Measurements from ENCODE around the gene MPHOSPH9. TPM values are rescaled to one million over a fixed set of nuclear protein-coding genes. Genes with fewer than 3 reads are reported as not detected.
"Not testable (repeated sequence)": the region's sequence is repeated elsewhere in the genome, so short reads cannot be mapped to it uniquely, and the experiment has no call there.

MPHOSPH9 gene
- total RNA-seq, 1 donor, result 93.6 TPM

DNA sequence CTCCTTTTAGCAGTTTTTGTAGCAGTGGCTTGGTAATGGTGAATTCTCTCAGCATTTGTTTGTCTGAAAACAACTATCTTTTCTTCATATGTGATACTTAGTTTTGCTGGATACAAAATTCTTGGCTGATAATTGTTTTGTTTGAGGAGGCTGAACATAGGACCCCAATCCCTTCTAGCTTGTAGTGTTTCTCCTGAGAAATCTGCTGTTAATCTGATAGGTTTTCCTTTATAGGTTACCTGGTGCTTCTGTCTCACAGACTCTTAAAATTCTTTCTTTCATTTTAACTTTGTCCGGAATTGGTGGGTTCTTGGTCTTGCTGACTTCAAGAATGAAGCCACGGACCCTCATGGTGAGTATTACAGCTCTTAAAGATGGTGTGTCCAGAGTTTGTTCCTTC is 15.2 kb upstream of the MPHOSPH9 start:
- H3K4me1 ChIP-seq (ENCODE audit: insufficient read depth, low read length), result peaks cover 15% of the 10 kb centered on the region

DNA sequence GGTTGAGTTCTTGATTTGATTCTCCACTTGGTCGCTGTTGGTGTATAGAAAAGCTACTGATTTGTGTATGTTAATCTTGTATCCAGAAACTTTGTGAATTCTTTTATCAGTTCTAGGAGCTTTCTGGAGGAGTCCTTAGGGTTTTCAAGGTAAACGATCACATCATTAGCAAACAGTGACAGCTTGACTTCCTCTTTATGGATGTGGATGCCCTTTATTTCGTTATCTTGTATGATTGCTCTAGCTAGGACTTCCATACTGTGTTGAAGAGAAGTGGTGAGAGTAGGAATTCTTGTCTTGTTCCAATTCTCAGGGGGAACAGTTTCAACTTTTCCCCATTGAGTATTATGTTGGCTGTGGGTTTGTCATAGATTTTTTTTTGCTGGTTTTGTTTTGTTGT is 12.7 kb upstream of the MPHOSPH9 start:
- no peak overlapping the region for H3K4me3 ChIP-seq (ENCODE audit: low read length)
- H3K9me3 ChIP-seq (ENCODE audit: low read depth, low read length), result no peaks in the 10 kb centered on the region
- no peaks in the 10 kb centered on the region for H3K27me3 ChIP-seq (ENCODE audit: insufficient read depth, low read length)
- H3K4me1 ChIP-seq (ENCODE audit: insufficient read depth, low read length), result peaks cover 32% of the 10 kb centered on the region

More for the DNA sequence above, 15.2 kb upstream of the MPHOSPH9 start:
- not testable (repeated sequence) for H3K27me3 ChIP-seq (ENCODE audit: insufficient read depth, low read length); H3K4me3 ChIP-seq (ENCODE audit: low read length); H3K9me3 ChIP-seq (ENCODE audit: low read depth, low read length)

DNA sequence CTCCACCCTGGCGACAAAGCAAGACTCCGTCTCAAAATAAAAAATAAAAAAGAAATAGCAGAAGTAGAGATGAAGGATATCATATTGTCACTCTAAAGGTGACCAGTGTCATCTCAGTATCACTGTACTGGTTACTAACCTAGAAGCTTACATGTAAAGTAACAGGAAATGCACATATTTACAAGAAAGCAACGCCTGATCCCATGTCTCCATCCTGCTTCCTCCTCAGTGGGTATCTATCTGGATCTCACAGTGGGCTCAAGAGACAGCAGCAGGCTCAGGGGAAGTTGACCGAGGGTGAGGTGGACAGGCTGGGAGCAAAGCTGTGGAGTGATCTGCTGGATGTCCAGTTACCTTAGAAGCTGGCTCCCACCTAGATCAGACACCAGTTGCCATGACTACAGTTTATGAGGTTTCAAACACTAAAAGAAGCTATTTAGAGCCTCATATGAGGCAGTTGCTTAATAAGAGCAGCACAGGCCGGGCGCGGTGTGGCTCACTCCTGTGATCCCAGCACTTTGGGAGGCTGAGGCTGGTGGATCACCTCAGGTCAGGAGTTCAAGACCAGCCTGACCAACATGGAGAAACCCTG is 10.8 kb upstream of the MPHOSPH9 start:
- Histone ChIP-seq H3K27me3 (ENCODE audit: insufficient read depth, low read length) (no peaks in the 10 kb centered on the region), H3K4me1 (ENCODE audit: insufficient read depth, low read length) (peaks cover 28% of the 10 kb centered on the region), H3K4me3 (ENCODE audit: low read length) (no peak overlapping the region), H3K9me3 (ENCODE audit: low read depth, low read length) (no peaks in the 10 kb centered on the region)

DNA sequence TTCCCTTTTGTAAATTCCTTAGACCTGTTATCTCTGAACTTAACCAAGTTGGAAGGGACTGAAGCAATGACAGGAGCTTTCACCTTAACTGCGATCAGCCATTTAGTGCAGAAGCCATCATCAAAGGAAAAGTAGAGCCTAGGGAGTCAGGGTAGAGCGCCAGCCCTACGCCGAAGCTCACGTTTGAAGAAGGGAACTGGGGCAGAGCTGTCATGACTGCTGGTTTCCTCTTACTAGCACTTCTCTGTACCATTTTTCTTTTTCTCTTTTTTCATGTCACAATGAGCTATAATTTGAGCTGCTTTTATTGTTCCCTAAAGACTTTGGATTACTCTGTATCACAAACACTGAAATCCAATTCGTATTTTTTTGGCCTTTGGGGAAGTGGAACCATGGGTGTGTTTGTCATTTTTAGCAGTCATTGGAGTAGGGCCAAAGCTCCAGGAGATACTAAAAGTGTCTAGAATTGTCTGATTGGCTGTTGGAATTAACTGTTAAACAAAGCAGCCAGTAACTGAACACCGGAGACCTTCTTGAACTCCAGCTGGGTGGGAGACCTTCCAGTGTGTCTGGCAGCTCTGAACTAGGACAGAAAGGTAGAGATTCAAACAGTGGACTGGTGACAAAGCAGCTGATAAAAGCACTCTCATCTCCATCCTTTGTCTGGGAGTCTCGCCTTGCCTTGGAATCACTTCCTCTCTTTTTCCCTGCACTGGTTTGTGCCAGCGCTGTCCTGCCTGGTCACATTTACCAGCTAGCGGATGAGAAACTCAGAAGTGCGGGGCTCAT is 9.4 kb upstream of the MPHOSPH9 start:
- Histone ChIP-seq H3K9me3 (ENCODE audit: low read depth, low read length) (no peaks in the 10 kb centered on the region), H3K4me1 (ENCODE audit: insufficient read depth, low read length) (peaks cover 42% of the 10 kb centered on the region), H3K4me3 (ENCODE audit: low read length) (no peak overlapping the region), H3K27me3 (ENCODE audit: insufficient read depth, low read length) (no peaks in the 10 kb centered on the region)

DNA sequence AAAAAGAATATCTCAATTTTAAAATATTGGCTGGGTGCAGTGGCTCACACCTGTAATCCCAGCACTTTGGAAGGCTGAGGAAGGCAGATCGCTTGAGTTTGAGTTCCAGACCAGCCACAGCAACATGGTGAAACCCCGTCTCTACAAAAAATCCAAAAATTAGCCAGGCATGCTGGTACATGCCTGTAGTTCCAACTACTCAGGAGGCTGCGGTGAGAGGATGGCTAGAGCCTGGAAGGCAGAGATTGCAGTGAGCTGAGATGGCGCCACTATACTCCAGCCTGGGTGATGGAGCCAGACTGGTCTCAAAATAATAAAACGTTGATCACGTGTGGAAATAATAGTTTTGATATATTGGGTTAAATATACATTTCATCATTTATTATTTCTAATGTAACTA is 6.0 kb upstream of the MPHOSPH9 start:
- Histone ChIP-seq H3K4me1 (ENCODE audit: insufficient read depth, low read length) (peaks cover 69% of the 10 kb centered on the region), H3K9me3 (ENCODE audit: low read depth, low read length) (no peaks in the 10 kb centered on the region), H3K4me3 (ENCODE audit: low read length) (no peak overlapping the region), H3K27me3 (ENCODE audit: insufficient read depth, low read length) (no peaks in the 10 kb centered on the region)

DNA sequence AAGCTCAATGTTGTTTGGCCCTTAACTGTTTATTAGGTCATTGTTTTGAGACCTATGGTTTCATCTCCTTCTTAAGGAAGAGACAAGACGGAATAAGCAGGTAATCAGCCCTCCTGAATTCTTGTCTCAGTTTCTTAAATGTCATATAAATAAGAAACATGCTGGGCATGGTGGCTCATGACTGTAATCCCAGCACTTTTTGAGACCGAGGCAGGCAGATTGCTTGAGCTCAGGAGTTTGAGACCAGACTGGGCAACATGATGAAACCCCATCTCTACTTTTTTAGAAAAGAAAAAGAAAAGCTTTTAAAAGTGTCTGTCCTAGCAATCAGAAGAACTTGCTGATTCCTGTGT is 5.4 kb upstream of the MPHOSPH9 start:
- Histone ChIP-seq H3K27me3 (ENCODE audit: insufficient read depth, low read length) (no peaks in the 10 kb centered on the region), H3K4me1 (ENCODE audit: insufficient read depth, low read length) (peaks cover 73% of the 10 kb centered on the region), H3K4me3 (ENCODE audit: low read length) (no peak overlapping the region), H3K9me3 (ENCODE audit: low read depth, low read length) (no peaks in the 10 kb centered on the region)

DNA sequence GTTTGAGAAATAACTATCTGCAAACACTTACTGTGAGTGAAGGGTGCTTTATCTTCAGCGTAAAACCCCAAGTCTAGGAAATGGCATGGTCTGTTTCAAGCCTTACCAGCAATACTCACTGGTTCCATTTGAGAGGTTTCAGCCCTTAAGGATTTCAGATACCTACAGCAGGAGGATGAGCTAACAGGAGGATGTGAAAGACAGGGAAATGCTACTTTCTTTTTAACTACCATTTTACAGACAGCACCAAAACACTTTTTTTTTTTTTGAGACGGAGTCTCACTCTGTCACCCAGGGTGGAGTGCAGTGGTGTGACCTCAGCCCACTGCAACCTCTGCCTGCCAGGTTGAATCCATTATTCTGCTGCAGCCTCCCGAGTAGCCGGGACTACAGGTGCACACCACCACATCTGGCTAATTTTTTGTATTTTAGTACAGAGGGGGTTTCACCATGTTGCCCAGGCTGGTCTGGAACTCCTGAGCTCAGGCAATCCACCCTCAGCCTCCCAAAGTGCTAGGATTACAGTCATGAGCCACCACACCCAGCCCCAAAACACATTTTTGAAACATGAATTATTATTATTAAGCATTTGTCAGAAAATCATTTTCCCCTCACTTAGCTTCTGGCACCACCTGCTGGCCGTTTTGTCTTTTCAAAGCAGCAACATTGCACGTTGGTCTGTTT is 4.8 kb upstream of the MPHOSPH9 start:
- Histone ChIP-seq H3K9me3 (ENCODE audit: low read depth, low read length) (no peaks in the 10 kb centered on the region), H3K4me3 (ENCODE audit: low read length) (no peak overlapping the region), H3K4me1 (ENCODE audit: insufficient read depth, low read length) (peaks cover 70% of the 10 kb centered on the region), H3K27me3 (ENCODE audit: insufficient read depth, low read length) (no peaks in the 10 kb centered on the region)

DNA sequence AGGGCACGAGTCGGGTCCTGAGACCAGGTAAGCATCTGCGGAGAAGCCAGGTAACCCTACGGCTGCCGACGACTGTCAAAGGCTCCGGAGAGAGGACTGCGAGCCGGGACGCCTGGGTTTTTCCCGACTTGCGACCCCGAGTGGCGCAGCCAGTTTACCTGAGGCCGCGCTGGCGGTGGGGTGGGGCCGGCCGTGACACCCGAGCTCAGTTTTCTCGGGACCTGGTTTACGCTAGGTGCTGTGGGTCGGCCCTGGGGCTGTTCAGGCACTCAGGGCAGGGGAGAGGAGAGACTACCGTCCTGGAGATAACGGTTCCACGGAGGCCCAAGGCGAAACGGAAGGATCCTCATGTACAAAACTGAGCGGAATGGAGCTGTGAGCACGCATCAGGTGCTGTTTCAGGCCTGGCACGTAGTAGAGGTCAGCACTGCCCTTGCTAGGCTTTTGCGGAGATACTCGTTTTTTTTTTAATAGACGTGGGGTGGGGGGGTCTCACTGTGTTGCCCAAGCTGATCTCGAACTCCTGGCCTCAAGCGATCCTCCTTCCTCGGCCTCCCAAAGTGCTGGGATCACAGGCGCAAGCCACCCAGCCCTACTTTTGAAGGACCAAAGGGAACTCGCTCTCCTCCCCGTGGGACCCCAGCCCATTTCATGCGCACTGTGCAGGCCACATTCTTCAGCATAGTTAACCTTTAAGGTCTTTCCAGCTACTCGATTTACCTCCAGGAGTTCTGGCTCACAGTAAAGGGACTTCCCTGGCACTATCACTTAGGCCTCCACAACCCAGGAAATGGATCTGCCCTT is 766 bp upstream of the MPHOSPH9 start:
- H3K4me3 ChIP-seq (ENCODE audit: low read length), result peak overlapping the region; percentile 92
- peaks cover 75% of the 10 kb centered on the region for H3K4me1 ChIP-seq (ENCODE audit: insufficient read depth, low read length)
- H3K27me3 ChIP-seq (ENCODE audit: insufficient read depth, low read length), result no peaks in the 10 kb centered on the region
- H3K9me3 ChIP-seq (ENCODE audit: low read depth, low read length), result no peaks in the 10 kb centered on the region

DNA sequence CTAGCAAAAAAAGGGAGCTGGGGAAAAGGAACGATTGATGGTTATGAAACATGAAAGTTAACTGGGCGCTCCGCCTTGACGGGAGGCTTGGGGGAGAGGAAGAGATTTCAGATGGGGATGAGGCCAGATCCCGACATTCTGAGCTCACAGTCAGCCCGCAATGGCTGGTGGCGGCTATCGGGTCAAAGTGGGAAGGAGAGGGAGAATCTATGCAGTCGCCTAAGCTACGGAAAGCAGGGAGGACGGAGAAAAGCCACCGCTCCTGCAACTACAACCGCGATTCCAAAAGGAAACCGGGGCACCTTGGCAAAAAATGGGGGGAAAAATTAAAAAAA is 502 bp downstream of the MPHOSPH9 start:
- H3K27me3 ChIP-seq (ENCODE audit: insufficient read depth, low read length), result no peaks in the 10 kb centered on the region
- H3K4me1 ChIP-seq (ENCODE audit: insufficient read depth, low read length), result peaks cover 73% of the 10 kb centered on the region
- H3K4me3 ChIP-seq (ENCODE audit: low read length), result peak overlapping the region; percentile 92
- no peaks in the 10 kb centered on the region for H3K9me3 ChIP-seq (ENCODE audit: low read depth, low read length)

DNA sequence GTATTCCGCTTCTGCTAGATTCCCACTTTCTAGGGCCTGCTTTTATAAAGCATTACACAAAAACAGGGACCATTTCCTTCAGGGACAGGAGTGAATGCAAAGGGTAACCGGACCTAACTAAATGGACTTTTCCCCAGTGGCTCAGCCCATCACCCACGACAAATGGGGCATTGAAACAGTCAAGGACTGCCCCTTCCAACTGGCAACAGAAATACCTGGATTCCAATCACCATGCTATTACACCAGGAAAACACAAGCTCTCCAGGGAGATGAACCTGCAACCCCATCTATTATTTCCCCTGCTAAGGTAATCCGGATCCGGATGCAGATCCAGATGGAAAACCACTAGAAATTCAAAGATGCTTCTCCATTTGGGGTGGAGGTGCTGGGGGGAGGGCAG is 1.0 kb downstream of the MPHOSPH9 start:
- Histone ChIP-seq H3K4me3 (ENCODE audit: low read length) (peak overlapping the region; percentile 92), H3K4me1 (ENCODE audit: insufficient read depth, low read length) (peaks cover 68% of the 10 kb centered on the region)

DNA sequence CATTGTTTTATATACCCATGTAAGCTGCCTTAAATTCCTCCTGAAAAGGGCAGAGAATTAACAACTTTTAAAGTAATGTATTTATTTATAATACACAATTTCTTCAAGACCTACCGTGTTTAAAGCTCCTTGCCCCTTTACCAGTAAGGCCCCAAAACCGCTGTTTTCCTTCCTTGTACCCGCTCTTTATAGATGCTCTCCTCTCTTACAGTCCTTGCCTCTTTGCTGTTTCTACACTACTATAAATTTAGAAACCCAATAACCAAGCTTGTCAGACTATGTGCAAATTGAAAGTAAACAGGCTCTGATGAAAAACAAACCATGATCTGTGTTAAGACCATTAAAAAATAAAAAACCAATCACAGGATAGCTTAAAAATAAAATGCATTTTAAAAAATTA is 3.9 kb downstream of the MPHOSPH9 start:
- Histone ChIP-seq H3K4me3 (ENCODE audit: low read length) (peak overlapping the region; percentile 22), H3K27me3 (ENCODE audit: insufficient read depth, low read length) (no peaks in the 10 kb centered on the region), H3K9me3 (ENCODE audit: low read depth, low read length) (no peaks in the 10 kb centered on the region), H3K4me1 (ENCODE audit: insufficient read depth, low read length) (peaks cover 45% of the 10 kb centered on the region)

More for the DNA sequence above, 1.0 kb downstream of the MPHOSPH9 start:
- H3K27me3 ChIP-seq (ENCODE audit: insufficient read depth, low read length), result no peaks in the 10 kb centered on the region
- no peaks in the 10 kb centered on the region for H3K9me3 ChIP-seq (ENCODE audit: low read depth, low read length)

DNA sequence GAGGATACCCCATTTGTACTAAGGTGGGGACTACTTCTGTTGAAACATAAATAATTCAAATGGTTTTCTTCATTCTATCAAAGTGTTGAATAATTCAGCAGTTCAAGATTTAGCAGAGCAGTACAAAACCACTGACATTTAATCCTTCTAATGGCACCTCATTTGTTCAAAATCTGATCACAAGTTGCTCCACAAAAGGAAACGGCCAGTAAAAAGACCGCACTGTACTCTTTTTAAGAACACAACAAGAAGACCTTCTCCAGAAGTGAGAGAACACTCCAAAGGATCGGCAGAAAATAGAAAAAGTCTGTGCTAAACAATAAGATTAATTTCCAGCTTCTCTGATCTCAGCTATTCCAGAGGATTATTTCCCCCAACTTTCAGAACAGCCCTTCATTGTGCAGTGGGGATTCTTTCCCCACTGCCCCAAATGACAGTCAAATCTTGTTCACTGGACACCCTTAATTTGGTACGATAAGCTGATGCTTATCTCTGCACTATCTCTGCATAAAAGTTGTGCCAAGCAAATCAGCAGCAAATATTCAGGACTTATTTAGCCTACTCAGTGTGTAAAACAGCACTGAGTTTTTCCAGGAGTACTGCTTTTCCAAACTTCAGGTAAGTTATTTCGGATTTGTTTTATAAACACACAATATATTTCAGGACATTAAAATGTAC is 5.2 kb downstream of the MPHOSPH9 start:
- Histone ChIP-seq H3K9me3 (ENCODE audit: low read depth, low read length) (no peaks in the 10 kb centered on the region), H3K4me1 (ENCODE audit: insufficient read depth, low read length) (peaks cover 51% of the 10 kb centered on the region), H3K4me3 (ENCODE audit: low read length) (no peak overlapping the region), H3K27me3 (ENCODE audit: insufficient read depth, low read length) (no peaks in the 10 kb centered on the region)

DNA sequence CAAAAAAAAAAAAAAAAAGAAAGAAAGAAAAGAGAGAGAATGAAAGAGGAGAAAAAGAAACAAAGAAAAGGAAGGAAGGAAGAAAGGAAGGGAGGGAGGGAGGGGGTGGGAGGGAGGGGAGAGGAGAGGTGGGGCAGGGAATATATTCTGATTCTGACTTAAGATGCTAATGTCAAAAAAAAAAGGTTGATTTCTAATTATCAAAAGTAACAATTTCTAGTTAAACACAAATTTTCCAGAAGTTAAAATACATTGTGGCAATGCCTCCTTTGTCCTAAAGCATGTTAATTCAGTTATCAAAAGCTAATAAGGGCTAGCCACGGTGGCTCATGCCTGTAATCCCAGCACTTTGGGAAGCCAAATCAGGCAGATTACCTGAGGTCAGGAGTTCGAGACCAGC is 7.5 kb downstream of the MPHOSPH9 start:
- Histone ChIP-seq H3K4me1 (ENCODE audit: insufficient read depth, low read length) (peaks cover 41% of the 10 kb centered on the region), H3K4me3 (ENCODE audit: low read length) (no peak overlapping the region), H3K9me3 (ENCODE audit: low read depth, low read length) (no peaks in the 10 kb centered on the region), H3K27me3 (ENCODE audit: insufficient read depth, low read length) (no peaks in the 10 kb centered on the region)

DNA sequence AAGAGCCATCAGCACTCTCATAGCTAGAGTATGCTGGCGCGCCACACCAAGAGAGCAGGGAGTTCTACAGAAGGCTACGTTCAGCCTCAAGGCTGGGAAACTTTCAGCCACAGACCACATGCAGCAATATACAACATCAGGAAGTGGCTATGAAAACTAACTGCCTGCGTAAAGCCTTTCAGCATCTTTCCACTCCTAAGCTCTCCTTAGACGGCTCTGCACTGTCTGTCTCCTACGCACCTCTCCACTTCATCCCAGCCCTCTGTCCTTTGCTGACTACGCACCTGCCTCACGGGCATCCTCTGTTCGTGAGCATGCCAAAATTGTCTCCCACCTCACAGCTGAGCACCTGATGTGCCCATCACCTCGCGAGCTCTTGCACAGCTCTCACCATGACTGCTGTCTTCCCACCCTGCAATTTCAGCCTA is 9.7 kb downstream of the MPHOSPH9 start:
- no peak overlapping the region for H3K4me3 ChIP-seq (ENCODE audit: low read length)

More for the DNA sequence above, 9.7 kb downstream of the MPHOSPH9 start:
- H3K9me3 ChIP-seq (ENCODE audit: low read depth, low read length), result no peaks in the 10 kb centered on the region
- peaks cover 26% of the 10 kb centered on the region for H3K4me1 ChIP-seq (ENCODE audit: insufficient read depth, low read length)
- no peaks in the 10 kb centered on the region for H3K27me3 ChIP-seq (ENCODE audit: insufficient read depth, low read length)
